Effector memory CD8-positive, alpha-beta T cell (primary cell): ENCODE data around the gene CRBN.

ENCODE experiments used
- ATAC-seq: fragments of 150-1000 bp; cut with Tn5 transposase; replicated peaks from 2 replicates; pipeline ENCODE4 v1.10.0; 2021; ENCODE audit warnings: mild to moderate bottlenecking, moderate library complexity
- DNase-seq, 3 experiments: peaks; one replicate each; pipeline ENCODE4 v3.0.0; 2021
- H3K27ac Mint-ChIP-seq, 2 donors: one replicate each; pipeline ENCODE4 v1.8.0; 2022; ENCODE audit warnings: mild to moderate bottlenecking in 2 of 2, mixed read lengths in 2 of 2, moderate library complexity in 2 of 2
- H3K27me3 Mint-ChIP-seq, 2 donors: one replicate each; pipeline ENCODE4 v1.8.0; 2022; ENCODE audit warnings: mixed read lengths in 2 of 2
- H3K36me3 Mint-ChIP-seq: one replicate; pipeline ENCODE4 v1.8.0; 2022; ENCODE audit warnings: mild to moderate bottlenecking, moderate library complexity, mixed read lengths; ENCODE audit not compliant: insufficient read depth
- H3K4me1 Mint-ChIP-seq, 2 donors: one replicate each; pipeline ENCODE4 v1.8.0; 2022; ENCODE audit warnings: low read depth in 2 of 2, mixed read lengths in 2 of 2
- H3K4me3 Mint-ChIP-seq, 2 donors: one replicate each; pipeline ENCODE4 v1.8.0; 2022; ENCODE audit warnings: mild to moderate bottlenecking in 2 of 2, mixed read lengths in 2 of 2, moderate library complexity in 2 of 2
- H3K9me3 Mint-ChIP-seq, 2 donors: one replicate each; pipeline ENCODE4 v1.8.0; 2022; ENCODE audit warnings: mixed read lengths in 2 of 2
- total RNA-seq, 9 experiments: gene quantifications; one replicate each; lab custom pipeline; 2026; lab: John Stamatoyannopoulos, UW

CRBN gene
- 61.3 to 193 (median 86.0) reads per million in 9 experiments for total RNA-seq

DNA sequence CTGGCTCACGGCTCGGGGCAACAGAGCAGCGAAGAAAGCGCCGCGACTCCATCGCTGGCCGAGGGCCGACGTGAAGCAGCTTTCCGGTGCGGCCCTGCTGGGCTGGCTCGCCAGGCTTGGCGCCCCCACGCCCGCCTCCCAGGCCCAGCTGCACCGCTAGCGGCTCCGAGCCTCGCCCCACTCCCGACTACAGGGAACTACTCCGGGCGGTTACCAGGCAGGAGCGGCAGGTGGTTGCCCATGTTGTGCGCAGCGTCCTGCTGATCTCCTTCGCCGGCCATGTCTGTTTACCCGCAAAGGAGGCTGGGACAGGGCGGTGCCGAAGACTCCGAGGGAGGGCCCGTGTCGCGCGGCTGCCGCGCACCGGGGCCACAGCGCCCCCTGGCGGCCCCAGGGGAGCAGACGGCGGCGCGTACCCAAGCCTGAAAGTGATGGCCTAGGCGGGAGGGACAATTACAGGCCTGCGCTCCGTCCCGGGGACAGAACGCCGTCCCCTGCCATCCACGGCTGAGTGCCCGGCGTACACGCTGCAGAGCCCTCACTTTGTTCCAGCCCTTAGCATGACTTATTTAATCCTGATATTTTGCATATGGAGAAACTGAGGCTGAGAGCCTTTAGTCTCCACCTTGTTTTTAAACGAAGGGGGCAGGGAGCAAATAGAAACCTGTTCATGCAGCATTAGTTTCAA is at the start of gene CRBN:
CRBN (minus strand) TSS at position 285 of the 688 bp plus-strand sequence; CDS start at position 281, 4 bp downstream.
- H3K27me3 Mint-ChIP-seq = no peaks in the 10 kb centered on the region
- H3K36me3 Mint-ChIP-seq = peaks cover 24% of the 10 kb centered on the region
- DNase-seq (peak; percentile 84 to 89 (median 89)), ATAC-seq (peak; percentile 96)
- H3K9me3 Mint-ChIP-seq = no peaks in the 10 kb centered on the region
- peak within 1 kb of the TSS; percentile 89 to 91 for H3K27ac Mint-ChIP-seq
- H3K4me1 Mint-ChIP-seq = peaks cover 30 to 44% of the 10 kb centered on the region in 2 donors
- H3K4me3 Mint-ChIP-seq = peak within 1 kb of the TSS; percentile 87 to 90

DNA sequence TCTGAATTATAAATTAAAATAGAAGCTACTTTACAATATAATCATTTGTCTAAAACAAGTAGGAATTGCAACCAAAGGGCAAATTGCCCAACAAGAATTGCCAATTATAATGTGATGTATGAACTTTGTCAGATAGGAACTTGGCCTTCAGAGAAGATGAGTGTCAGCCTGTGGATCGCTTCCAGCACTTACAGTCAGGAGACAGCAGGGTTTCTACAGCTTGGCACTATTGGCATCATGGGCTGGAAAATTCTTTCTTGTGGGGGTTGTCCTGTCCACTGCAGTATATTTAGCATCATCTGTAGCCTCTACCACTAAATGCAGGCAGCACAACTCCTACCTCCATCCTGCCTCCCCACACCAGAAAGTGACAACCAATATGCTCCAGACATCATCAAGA is 48.1 kb upstream of the CRBN start:
- Mint-ChIP-seq H3K4me3 (no peak overlapping the region), H3K27me3 (peaks cover 0 to 13% of the 10 kb centered on the region in 2 donors), H3K27ac (no peak overlapping the region), H3K36me3 (no peaks in the 10 kb centered on the region), H3K9me3 (no peaks in the 10 kb centered on the region), H3K4me1 (no peaks in the 10 kb centered on the region)
- ATAC-seq (no peak), DNase-seq (no peak)

DNA sequence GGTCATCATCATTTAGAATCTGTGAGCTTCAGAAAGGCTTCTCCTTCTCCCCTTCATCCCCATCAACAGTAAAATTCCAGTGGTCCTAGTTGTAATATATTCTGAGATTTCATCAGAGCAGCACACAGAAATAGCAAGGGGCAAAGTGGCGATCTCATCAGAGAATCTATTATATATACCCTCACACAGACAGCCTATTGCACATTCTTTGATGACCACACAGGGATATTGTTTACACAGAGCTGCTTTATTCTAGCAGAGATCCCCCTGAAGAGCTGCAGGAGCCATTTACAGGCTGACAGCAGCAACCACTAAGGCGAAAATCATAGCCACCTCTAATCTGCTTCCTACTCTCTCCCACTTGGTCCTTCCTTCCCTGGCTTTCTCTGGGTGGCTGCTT is 42.0 kb upstream of the CRBN start:
- H3K4me1 Mint-ChIP-seq = no peaks in the 10 kb centered on the region
- no peak for ATAC-seq

DNA sequence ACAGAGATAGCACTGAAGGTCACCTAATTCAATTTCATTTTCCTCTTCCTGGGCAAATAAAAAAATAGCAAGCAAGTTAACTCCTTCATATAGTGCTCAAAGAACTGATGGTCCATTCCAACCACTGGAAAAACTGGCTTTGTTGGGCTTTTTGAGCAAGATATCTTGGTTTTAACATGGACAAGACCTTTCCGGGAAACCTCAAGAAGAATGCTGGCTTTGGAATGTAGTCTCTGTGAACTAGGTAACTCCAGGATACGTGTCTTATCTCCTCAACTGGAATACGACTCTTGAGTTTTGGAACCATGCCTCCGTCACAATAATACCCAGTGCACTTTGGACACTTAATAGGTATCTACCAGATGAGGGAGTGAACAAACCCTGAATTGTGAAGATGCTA is 36.9 kb upstream of the CRBN start:
- Mint-ChIP-seq H3K27ac (no peak overlapping the region), H3K4me1 (no peaks in the 10 kb centered on the region), H3K9me3 (no peaks in the 10 kb centered on the region), H3K4me3 (no peak overlapping the region), H3K36me3 (no peaks in the 10 kb centered on the region), H3K27me3 (peaks cover 6 to 12% of the 10 kb centered on the region in 2 donors)
- ATAC-seq (no peak), DNase-seq (no peak)

More for the DNA sequence above, 42.0 kb upstream of the CRBN start:
- H3K27ac Mint-ChIP-seq = no peak overlapping the region
- H3K4me3 Mint-ChIP-seq = no peak overlapping the region
- DNase-seq = no peak
- H3K27me3 Mint-ChIP-seq = peaks cover 0 to 18% of the 10 kb centered on the region in 2 donors
- H3K9me3 Mint-ChIP-seq = no peaks in the 10 kb centered on the region
- no peaks in the 10 kb centered on the region for H3K36me3 Mint-ChIP-seq

DNA sequence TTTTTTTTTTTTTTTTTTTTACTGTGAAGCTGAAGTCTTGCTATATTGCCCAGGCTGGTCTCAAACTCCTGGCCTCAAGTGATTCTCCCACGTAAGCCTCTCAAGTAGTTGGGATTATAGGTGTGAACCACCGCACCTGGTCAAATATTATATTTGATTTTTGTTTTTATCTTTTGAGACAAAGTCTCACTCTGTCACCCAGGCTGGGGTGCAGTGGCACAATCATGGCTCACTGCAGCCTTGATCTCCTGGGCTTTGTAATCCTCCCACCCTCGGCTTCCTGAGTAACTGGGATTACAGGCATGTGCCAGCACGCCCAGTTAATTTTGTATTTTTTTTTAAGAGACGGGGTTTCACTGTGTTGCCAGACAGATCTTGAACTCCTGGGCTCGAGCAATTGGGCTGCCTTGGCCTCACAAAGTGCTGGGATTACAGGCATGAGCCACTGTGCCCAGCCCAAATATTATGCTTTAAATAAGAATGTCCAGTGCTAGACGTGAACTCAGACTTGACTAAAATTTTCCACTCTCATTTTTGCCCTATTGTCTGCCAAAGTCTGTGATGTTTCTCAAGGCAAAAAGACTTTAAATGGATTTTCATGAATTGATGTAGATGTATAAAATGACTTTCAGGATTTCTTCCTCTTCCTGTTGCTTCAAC is 33.4 kb upstream of the CRBN start:
- no peaks in the 10 kb centered on the region for H3K9me3 Mint-ChIP-seq
- no peak overlapping the region for H3K27ac Mint-ChIP-seq
- H3K4me1 Mint-ChIP-seq = peaks cover 0 to 1% of the 10 kb centered on the region in 2 donors
- H3K27me3 Mint-ChIP-seq = peaks cover 6 to 18% of the 10 kb centered on the region in 2 donors
- no peaks in the 10 kb centered on the region for H3K36me3 Mint-ChIP-seq
- H3K4me3 Mint-ChIP-seq = no peak overlapping the region
- DNase-seq = no peak
- no peak for ATAC-seq

DNA sequence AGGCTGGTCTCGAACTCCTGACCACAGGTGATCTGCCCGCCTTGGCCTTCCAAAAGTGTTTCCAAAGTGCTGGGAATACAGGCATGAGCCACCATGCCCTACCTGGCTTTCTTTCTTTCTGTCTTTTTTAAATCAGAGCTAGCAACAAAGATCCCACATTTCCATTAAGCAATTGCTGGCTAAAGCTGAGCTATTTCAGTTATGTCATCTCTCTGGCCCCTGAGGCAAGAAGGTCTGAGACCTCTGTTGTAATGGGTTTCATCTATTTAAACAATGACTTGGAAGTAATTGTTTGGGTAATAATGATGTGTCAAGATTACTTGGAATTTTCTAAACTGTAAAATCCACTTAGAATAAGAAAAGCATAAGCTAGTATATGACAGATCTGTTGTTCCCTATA is 30.2 kb upstream of the CRBN start:
- ATAC-seq = no peak
- DNase-seq = no peak
- H3K27ac Mint-ChIP-seq = no peak overlapping the region
- no peaks in the 10 kb centered on the region for H3K36me3 Mint-ChIP-seq
- peaks cover 6 to 12% of the 10 kb centered on the region in 2 donors for H3K27me3 Mint-ChIP-seq
- peaks cover 0 to 1% of the 10 kb centered on the region in 2 donors for H3K4me1 Mint-ChIP-seq
- no peaks in the 10 kb centered on the region for H3K9me3 Mint-ChIP-seq
- H3K4me3 Mint-ChIP-seq = no peak overlapping the region

DNA sequence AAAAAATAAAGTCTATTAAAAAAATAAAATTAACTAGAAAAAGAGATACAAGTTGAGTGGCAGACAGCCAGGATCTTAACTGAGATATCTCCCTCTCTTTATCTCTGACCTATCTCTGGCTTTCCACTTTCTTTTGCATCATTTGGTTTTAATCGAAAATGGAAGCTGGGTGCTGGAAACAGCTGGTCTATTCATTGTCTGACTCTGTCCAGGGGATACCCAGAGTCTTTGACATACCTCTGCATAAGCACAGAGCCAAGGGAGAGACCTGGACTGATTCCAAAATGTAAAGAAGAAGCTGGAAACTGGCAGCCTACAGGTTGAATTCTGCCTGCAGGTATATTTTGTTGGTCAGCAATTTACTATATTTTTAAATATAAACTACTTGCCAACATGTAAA is 29.6 kb upstream of the CRBN start:
- peaks cover 6 to 12% of the 10 kb centered on the region in 2 donors for H3K27me3 Mint-ChIP-seq
- H3K9me3 Mint-ChIP-seq = no peaks in the 10 kb centered on the region
- H3K36me3 Mint-ChIP-seq = no peaks in the 10 kb centered on the region
- H3K27ac Mint-ChIP-seq = no peak overlapping the region
- no peak for DNase-seq
- no peak overlapping the region for H3K4me3 Mint-ChIP-seq
- ATAC-seq = no peak
- H3K4me1 Mint-ChIP-seq = peaks cover 0 to 1% of the 10 kb centered on the region in 2 donors

DNA sequence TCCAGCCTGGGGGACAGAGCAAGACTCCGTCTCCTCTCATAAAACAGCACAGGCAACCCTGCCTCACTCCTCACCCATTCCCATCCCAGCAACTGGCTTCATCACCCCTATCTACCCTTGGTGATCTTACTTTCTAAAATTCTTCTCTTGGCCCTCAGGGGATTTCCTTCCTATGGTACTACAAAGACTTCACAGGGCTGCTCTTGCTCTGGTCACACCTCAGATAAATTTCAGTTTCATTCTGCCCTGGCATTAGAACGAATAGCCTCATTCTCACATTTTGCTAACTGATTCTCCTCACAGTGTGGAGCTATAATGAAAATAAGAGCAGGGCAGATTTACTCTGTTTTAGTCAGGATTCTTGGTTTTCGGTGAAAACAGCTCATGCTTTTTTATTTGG is 22.1 kb upstream of the CRBN start:
- Mint-ChIP-seq H3K27me3 (no peaks in the 10 kb centered on the region), H3K36me3 (no peaks in the 10 kb centered on the region), H3K27ac (peak overlapping the region; percentile 45 to 74), H3K4me1 (peaks cover 14 to 18% of the 10 kb centered on the region in 2 donors), H3K4me3 (peak overlapping the region; percentile 52 to 61), H3K9me3 (no peaks in the 10 kb centered on the region)
- ATAC-seq = peak; percentile 90
- no peak for DNase-seq

DNA sequence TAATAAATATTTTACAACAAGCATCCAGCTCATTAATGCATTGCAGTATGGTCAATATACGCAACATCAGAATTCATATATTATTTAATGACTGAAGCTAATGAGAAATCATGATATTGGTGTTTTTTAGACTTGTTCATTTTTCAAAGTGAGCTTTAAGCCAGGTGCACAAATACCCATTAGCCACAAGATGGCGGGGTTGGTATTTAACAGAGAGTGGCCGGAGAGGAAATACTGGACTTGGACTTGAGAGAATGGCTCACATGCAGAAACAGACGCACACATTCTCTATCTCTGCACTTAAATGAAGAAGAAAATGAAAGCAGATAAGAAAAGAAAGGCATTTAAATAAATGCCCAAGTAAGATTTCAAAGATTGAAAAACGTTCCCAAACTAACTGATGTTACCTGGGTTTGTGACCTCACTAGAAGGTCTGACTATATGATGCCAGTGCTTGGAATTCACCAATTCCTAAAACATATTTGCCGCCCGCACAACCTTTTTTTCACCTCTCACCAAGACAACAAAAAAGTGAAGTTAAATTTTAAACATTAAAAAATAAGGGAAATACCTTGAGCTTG is 21.2 kb upstream of the CRBN start:
- ATAC-seq (no peak), DNase-seq (no peak)
- Mint-ChIP-seq H3K27ac (peak overlapping the region in 1 of 2 donors; percentile 45), H3K27me3 (no peaks in the 10 kb centered on the region), H3K4me3 (peak overlapping the region in 1 of 2 donors; percentile 61), H3K9me3 (no peaks in the 10 kb centered on the region), H3K4me1 (peaks cover 14 to 18% of the 10 kb centered on the region in 2 donors), H3K36me3 (no peaks in the 10 kb centered on the region)

DNA sequence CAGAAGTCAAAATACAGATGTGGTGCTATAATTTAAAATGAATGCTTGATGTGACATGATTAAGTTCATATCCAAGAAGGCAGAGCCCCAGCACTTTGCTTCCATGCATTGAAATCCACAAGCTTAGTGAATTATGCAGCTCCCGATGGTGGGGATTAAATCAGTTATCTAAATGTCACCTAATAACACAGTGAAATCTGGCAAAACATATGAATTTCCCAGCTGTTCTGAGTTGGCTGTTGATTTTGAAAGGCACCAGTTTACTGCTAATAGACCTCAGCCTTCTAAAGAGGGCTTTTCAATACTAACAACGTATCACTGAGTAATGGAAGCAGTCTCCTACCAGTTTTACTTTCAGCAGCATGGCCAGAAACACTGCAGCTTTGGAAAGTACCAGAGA is 19.8 kb upstream of the CRBN start:
- Mint-ChIP-seq H3K27ac (no peak overlapping the region), H3K9me3 (no peaks in the 10 kb centered on the region), H3K27me3 (no peaks in the 10 kb centered on the region), H3K36me3 (no peaks in the 10 kb centered on the region), H3K4me1 (peaks cover 15 to 22% of the 10 kb centered on the region in 2 donors), H3K4me3 (no peak overlapping the region)
- ATAC-seq (no peak), DNase-seq (no peak)

DNA sequence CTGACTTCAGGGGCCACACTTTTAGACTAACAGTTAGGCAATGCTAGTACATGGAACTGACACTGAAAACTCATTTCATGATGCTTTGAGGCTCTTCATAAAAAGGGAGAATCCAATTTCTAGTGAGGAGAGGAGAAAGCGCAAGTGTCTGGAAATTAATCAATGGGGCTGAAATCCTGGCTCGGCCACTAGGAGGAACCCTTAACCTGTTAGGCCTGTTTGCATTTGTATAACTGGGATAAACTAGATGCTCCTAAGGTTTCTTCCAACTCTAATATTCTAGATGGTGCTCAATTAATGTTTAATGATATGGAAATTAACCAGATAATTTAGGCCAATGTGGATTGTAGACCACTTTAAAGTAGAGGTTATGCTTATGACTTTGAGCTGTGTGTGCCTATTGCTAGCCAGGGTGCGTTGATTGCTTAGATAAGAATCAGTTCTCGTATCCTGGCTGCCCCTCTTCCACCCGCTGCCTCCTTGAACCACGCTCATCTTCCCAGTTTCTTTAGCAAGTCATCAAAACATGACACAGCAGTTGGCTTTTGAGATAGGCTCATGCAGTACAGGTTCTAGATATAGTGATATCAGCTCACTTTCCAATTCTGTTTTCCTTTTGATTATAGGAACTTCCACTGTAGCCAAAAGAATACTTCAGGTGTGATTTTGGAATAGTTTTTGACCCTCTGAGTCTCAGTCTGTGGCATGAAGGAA is 16.8 kb upstream of the CRBN start:
- ATAC-seq (no peak), DNase-seq (no peak)
- H3K27me3 Mint-ChIP-seq = no peaks in the 10 kb centered on the region
- no peaks in the 10 kb centered on the region for H3K9me3 Mint-ChIP-seq
- H3K36me3 Mint-ChIP-seq = no peaks in the 10 kb centered on the region
- H3K4me3 Mint-ChIP-seq = no peak overlapping the region
- H3K27ac Mint-ChIP-seq = no peak overlapping the region
- H3K4me1 Mint-ChIP-seq = peaks cover 20 to 27% of the 10 kb centered on the region in 2 donors

DNA sequence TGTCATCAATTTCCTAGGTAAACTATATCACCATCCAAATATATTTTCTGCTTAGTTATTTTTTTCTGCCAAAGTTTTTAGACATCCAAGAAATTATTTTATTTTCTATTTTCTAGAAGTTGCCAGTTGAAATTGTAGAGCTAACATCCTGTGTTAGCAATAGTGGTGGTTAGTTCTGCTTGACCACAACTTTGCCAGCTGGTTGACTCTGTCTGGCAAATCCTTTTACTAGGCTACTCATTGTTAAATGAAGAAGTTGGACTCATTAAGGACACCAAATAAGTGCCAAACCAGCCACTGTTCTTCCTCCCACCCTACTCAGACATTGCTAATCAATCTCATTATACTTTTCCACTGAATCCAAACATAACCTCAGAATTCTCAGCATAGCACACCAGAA is 15.4 kb upstream of the CRBN start:
- ATAC-seq = no peak
- Mint-ChIP-seq H3K4me3 (no peak overlapping the region), H3K27ac (no peak overlapping the region)

DNA sequence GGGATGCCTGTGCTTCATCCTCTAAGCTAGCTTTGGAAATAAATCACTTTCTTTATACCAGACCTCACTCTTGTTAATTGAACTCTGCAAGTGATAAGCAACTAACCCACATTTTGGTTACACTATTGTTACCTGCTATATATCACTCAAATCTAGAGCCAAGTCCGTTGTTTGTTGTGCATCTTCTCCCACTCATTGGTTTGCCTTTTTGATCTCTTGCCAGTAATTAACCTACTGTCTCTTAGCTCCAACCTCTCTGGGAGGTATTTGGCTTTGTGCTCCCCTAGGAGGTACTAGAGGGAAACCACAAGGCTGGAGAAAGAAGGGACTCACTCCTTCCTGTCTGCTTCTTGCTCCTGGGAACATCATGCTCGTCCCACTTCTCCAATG is 12.8 kb upstream of the CRBN start:
- H3K4me3 Mint-ChIP-seq = peak overlapping the region; percentile 53 to 66
- peak overlapping the region; percentile 73 to 90 for H3K27ac Mint-ChIP-seq
- DNase-seq = no peak
- H3K36me3 Mint-ChIP-seq = no peaks in the 10 kb centered on the region
- H3K9me3 Mint-ChIP-seq = no peaks in the 10 kb centered on the region
- peaks cover 0 to 6% of the 10 kb centered on the region in 2 donors for H3K27me3 Mint-ChIP-seq
- peak; percentile 57 for ATAC-seq
- peaks cover 18 to 19% of the 10 kb centered on the region in 2 donors for H3K4me1 Mint-ChIP-seq

More for the DNA sequence above, 15.4 kb upstream of the CRBN start:
- H3K27me3 Mint-ChIP-seq = peaks cover 0 to 4% of the 10 kb centered on the region in 2 donors
- H3K36me3 Mint-ChIP-seq = no peaks in the 10 kb centered on the region
- H3K4me1 Mint-ChIP-seq = peaks cover 18 to 19% of the 10 kb centered on the region in 2 donors
- DNase-seq = no peak
- H3K9me3 Mint-ChIP-seq = no peaks in the 10 kb centered on the region
